CD4-positive, alpha-beta memory T cell (primary cell): Measurements from ENCODE around the gene LAMA3. TPM values are rescaled to one million over a fixed set of nuclear protein-coding genes. Genes with fewer than 3 reads are reported as not detected.

ENCODE experiments used
- CTCF ChIA-PET: fragments of 350-600 bp; sonication (Branson Sonifier 250); formaldehyde crosslinking; loops from one replicate; lab custom pipeline; 2021; ENCODE audit warnings: inconsistent platforms; ENCODE audit not compliant: partially characterized antibody; lab: Charles Lee
- POLR2A ChIA-PET: fragments of 350-600 bp; sonication (Branson Sonifier 250); formaldehyde crosslinking; loops from one replicate; lab custom pipeline; 2021; ENCODE audit not compliant: partially characterized antibody; lab: Charles Lee
- DNase-seq, 5 donors: peaks; one replicate each; pipeline versions ENCODE4 v3.0.0 to v3.0.0-alpha.2; 2020 to 2022; ENCODE audit warnings: mixed read lengths in 1 of 5
- H3K27ac ChIP-seq: one replicate; pipeline ENCODE4 v1.7.0; 2013; ENCODE audit warnings: low read depth, low read length
- H3K27me3 ChIP-seq: 2 replicates; pipeline ENCODE4 v1.7.0; 2013; ENCODE audit warnings: mild to moderate bottlenecking, low read length, moderate library complexity; ENCODE audit not compliant: insufficient read depth
- H3K36me3 ChIP-seq: 2 replicates; pipeline ENCODE4 v1.7.0; 2013; ENCODE audit warnings: mild to moderate bottlenecking, low read length, moderate library complexity; ENCODE audit not compliant: insufficient read depth
- H3K4me1 ChIP-seq: 2 replicates; pipeline ENCODE4 v1.7.0; 2013; ENCODE audit warnings: mild to moderate bottlenecking, low read length, moderate library complexity; ENCODE audit not compliant: insufficient read depth
- H3K4me3 ChIP-seq, 2 donors: one replicate each; pipeline ENCODE4 v1.7.0; 2013; ENCODE audit warnings: low read length in 2 of 2, mild to moderate bottlenecking in 1 of 2
- H3K9me3 ChIP-seq, 2 donors: one replicate each; pipeline ENCODE4 v1.7.0; 2013; ENCODE audit warnings: low read length in 2 of 2, control low read depth in 1 of 2; ENCODE audit not compliant: control insufficient read depth in 1 of 2
- H3K27ac Mint-ChIP-seq, 7 donors: one replicate each; pipeline ENCODE4 v1.8.0; 2020 to 2021; ENCODE audit warnings: mixed read lengths in 7 of 7, mild to moderate bottlenecking in 6 of 7, inconsistent platforms in 3 of 7, moderate library complexity in 3 of 7
- H3K27me3 Mint-ChIP-seq, 2 donors: one replicate each; pipeline ENCODE4 v1.8.0; 2020 to 2021; ENCODE audit warnings: mixed read lengths in 2 of 2
- H3K36me3 Mint-ChIP-seq, 2 donors: one replicate each; pipeline ENCODE4 v1.8.0; 2020 to 2021; ENCODE audit warnings: mixed read lengths in 2 of 2, inconsistent platforms in 1 of 2, mild to moderate bottlenecking in 1 of 2
- H3K4me1 Mint-ChIP-seq, 4 donors: one replicate each; pipeline ENCODE4 v1.8.0; 2020 to 2021; ENCODE audit warnings: mixed read lengths in 4 of 4, mild to moderate bottlenecking in 1 of 4
- H3K4me3 Mint-ChIP-seq, 8 donors: one replicate each; pipeline ENCODE4 v1.8.0; 2020 to 2021; ENCODE audit warnings: mixed read lengths in 8 of 8, mild to moderate bottlenecking in 7 of 8, moderate library complexity in 6 of 8, inconsistent platforms in 3 of 8
- H3K9me3 Mint-ChIP-seq, 8 donors: one replicate each; pipeline ENCODE4 v1.8.0; 2020 to 2021; ENCODE audit warnings: mixed read lengths in 8 of 8, mild to moderate bottlenecking in 5 of 8, inconsistent platforms in 3 of 8, moderate library complexity in 1 of 8
- intact Hi-C: fragments of 100-400 bp; cut with micrococcal nuclease; formaldehyde crosslinking; loops from one replicate; pipeline ENCODE4 v1.15.1; 2023
- polyA plus RNA-seq, 2 donors: library from polyadenylated mRNA; unstranded; fragments of 300-500 nt; fragmentation: Illumina TruSeq; gene quantifications; one replicate each; pipeline ENCODE4 v1.2.3, GENCODE V29; 2021
- total RNA-seq, 2 experiments: library from RNA; stranded (reverse); gene quantifications; one replicate each; pipeline ENCODE4 v1.2.3, GENCODE V29; 2021

Gene LAMA3
- total and polyA plus RNA-seq, 4 experiments from 2014 or later = not detected

DNA sequence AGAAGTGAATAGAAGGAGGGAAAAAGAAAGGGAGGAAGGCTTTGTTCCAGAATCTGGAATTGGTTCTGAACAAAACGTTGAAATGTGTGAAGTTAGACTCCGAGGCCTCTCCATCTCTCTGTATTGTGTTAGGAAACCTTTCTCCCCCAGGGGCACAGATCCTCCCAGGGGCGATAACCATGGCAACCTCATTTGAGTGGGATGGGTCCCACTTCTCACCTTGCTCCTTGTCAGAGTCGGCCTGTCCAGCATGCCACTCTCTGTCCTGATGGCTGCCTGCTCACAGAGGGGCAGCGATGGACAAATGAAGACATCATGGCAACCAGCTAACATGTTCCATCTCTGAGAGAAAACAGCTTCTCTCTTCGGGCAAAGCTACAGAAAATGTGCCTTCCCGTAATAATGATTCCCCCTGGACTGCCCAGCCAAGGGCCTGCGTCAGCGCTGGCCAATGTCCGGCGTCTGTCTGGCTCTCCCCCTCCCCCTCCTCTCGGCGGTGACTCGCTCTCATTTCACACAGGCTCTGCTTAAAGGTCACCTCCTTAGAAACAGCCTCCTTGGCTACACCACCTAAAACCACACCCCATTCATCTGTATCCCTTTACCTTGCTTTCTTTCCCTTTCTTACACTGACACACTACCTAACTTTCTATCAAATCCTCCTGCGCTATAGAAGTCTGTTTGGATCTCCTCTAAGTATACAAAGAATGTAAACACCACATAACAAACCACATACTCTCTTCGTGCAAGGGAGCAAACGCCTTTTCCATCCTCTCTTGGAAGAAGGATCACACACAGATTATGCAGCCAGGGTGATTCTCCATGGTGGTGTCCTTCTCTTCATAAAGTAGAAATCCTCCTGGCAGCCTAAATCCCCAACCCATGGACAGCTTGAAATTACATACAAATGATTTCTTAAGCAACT, 293.2 kb downstream of the LAMA3 start:
- Histone ChIP-seq H3K4me1 (peaks cover 35% of the 10 kb centered on the region), H3K4me3 (no peak overlapping the region), H3K36me3 (no peaks in the 10 kb centered on the region), H3K27me3 (no peaks in the 10 kb centered on the region), H3K9me3 (no peaks in the 10 kb centered on the region), H3K27ac (no peak overlapping the region)
- H3K9me3 Mint-ChIP-seq = peaks cover 0 to 7% (median under 1%) of the 10 kb centered on the region in 8 donors
- ChIA-PET POLR2A (interaction anchor here (1.4 to 18.4 kb wide), 5 partner anchors 11 to 30 kb away, joined by 4 to 241 read pairs (median 7); partner anchors contain the start of gene TTC39C), CTCF (no interaction called here)
- H3K4me1 Mint-ChIP-seq = peaks cover 30 to 65% (median 50%) of the 10 kb centered on the region in 4 donors
- H3K4me3 Mint-ChIP-seq = peak overlapping the region in 4 of 8 donors; percentile 4 to 47 (median 14)
- no peak for DNase-seq
- H3K27ac Mint-ChIP-seq = peak overlapping the region in 5 of 7 donors; percentile 2 to 89 (median 74)
- H3K36me3 Mint-ChIP-seq = peaks cover 8 to 17% of the 10 kb centered on the region in 2 donors
- no peaks in the 10 kb centered on the region for H3K27me3 Mint-ChIP-seq
- intact Hi-C loops = no loop called here

DNA sequence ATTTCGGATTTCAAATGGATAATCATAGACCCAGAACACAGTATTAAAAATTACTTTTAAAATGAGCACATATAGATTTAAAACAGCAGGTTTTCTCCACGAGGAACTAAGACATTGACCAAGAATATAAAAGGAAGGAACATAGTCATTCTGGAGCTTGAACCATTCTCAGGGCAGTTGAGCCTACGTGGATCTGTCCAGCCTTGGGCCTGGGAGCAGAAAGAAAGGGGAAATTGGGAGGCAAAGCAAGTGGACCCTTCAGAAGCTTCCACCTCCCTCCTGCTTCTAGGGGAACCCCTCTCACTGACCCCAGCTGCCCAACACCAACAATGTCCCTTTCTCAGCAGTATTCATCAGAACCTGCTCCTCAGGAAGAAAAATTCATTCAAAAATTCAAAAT, 293.9 kb downstream of the LAMA3 start:
- peaks cover 26 to 64% (median 48%) of the 10 kb centered on the region in 4 donors for H3K4me1 Mint-ChIP-seq
- no peaks in the 10 kb centered on the region for H3K36me3 ChIP-seq
- H3K9me3 ChIP-seq = no peaks in the 10 kb centered on the region
- no peak overlapping the region for H3K4me3 Mint-ChIP-seq
- no peaks in the 10 kb centered on the region for H3K27me3 ChIP-seq
- peaks cover 0 to 3% (median under 1%) of the 10 kb centered on the region in 8 donors for H3K9me3 Mint-ChIP-seq
- intact Hi-C loops = no loop called here
- CTCF ChIA-PET = interaction anchor here (1.1 kb wide), 1 partner anchor 8 kb away, joined by 3 read pairs; no protein-coding TSS in a partner anchor
- H3K4me1 ChIP-seq = peaks cover 34% of the 10 kb centered on the region
- no peak for DNase-seq
- peak overlapping the region in 1 of 7 donors; percentile 74 for H3K27ac Mint-ChIP-seq
- no peaks in the 10 kb centered on the region for H3K27me3 Mint-ChIP-seq
- POLR2A ChIA-PET = interaction anchor here (1.0 to 18.4 kb wide), 5 partner anchors 10 to 29 kb away, joined by 3 to 241 read pairs (median 6); partner anchors contain the start of gene TTC39C
- H3K4me3 ChIP-seq = no peak overlapping the region
- H3K27ac ChIP-seq = no peak overlapping the region
- peaks cover 8 to 20% of the 10 kb centered on the region in 2 donors for H3K36me3 Mint-ChIP-seq

DNA sequence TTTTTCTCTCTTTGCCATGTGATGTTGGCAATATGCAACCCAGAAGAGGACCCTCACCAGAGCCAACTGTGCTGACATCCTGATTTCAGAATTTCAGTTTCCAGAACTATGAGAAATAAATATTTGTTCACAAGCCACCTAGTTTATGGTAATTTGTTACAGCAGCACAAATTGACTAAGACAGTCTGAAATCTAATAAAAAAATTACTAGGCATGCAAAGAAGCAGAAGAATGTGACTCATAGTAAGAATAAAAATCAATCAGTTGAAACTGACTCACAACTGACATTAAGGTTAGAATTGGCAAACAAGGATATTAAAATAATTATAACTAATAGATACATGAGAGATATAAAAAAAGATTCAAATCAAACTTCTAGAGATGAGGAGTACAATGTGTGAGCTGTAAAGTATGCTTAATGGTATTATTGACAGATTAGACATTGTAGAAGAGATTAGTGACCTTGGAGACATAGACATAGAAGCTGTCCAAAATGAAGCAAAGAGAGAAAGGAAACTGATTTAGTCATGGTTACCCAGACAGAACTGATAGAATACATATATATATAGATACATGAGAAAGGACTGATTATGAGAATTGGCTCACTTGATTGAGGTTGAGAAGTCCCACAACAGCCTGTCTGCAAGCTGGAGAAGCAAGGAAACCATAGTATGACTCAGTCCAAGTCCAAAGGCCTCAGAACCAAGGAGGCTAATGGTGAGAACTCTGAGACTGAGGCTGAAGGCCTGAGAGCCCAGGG, 297.5 kb downstream of the LAMA3 start:
- H3K9me3 ChIP-seq = no peaks in the 10 kb centered on the region
- H3K27ac Mint-ChIP-seq = peak overlapping the region in 6 of 7 donors; percentile 16 to 82 (median 48)
- no peaks in the 10 kb centered on the region for H3K36me3 ChIP-seq
- H3K4me3 Mint-ChIP-seq = peak overlapping the region in 3 of 8 donors; percentile 10 to 68 (median 66)
- no peak for DNase-seq
- no peaks in the 10 kb centered on the region for H3K27me3 ChIP-seq
- H3K4me1 Mint-ChIP-seq = peaks cover 35 to 74% (median 54%) of the 10 kb centered on the region in 4 donors
- H3K27me3 Mint-ChIP-seq = no peaks in the 10 kb centered on the region
- no peak overlapping the region for H3K4me3 ChIP-seq
- peaks cover 9 to 26% of the 10 kb centered on the region in 2 donors for H3K36me3 Mint-ChIP-seq
- H3K27ac ChIP-seq = no peak overlapping the region
- intact Hi-C loops = no loop called here
- ChIA-PET CTCF (interaction anchor here (1.2 kb wide), 1 partner anchor 12 kb away, joined by 3 read pairs; no protein-coding TSS in a partner anchor), POLR2A (interaction anchor here (1.2 to 2.0 kb wide), 6 partner anchors 9 to 67 kb away, joined by 4 to 12 read pairs (median 4); no protein-coding TSS in a partner anchor)
- peaks cover 48% of the 10 kb centered on the region for H3K4me1 ChIP-seq
- H3K9me3 Mint-ChIP-seq = peaks cover 0 to 3% (median 0%) of the 10 kb centered on the region in 8 donors

DNA sequence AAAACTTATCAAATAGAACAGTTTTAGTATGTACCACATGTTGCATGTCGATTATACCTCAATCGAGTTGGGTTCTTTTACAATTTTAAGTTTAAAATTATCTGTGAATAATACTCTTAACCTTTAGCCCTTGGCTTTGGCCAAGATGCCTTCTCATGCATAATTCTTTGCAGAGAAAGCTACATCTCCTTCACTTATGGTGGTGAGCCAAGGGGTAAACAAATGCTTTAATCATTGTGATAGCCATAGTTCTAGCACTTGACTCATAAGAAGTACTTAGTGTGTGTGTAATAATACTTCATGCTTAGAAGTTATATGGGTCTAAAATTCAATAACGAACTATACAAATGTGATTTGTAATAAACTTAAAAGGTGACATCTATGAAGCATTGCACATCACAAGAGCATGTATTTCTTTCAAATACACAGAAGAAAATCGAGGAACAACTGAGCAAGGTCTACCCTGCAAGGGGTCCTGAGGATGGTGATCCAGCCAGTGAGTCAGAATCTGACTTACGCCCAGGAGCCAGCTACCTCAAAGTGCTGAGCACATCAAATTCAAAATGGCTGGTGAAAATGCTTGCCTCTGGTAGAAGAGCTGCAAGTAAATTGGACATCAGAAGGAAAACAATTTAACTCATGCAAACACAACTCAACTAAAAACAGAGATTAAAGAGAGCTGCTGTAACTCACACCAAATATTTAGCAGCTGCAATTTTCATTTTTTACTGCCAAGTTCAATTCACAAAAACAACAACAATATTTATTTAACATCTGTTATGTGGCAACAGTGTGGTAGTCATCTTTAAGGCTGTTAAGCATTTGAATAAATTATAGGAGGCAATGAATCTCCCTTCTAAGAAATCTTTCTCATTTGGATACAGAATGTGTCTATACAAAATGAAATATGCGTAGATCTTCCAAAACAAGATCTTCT, 301.5 kb downstream of the LAMA3 start:
- DNase-seq = no peak
- ChIA-PET POLR2A (interaction anchor here (1.6 to 7.6 kb wide), 5 partner anchors 9 to 72 kb away, joined by 5 to 155 read pairs (median 99); partner anchors contain the start of gene TTC39C), CTCF (interaction anchor here (1.0 to 1.6 kb wide), 9 partner anchors 9 to 129 kb away, joined by 3 to 9 read pairs (median 4); no protein-coding TSS in a partner anchor)
- peaks cover 82% of the 10 kb centered on the region for H3K4me1 ChIP-seq
- no peaks in the 10 kb centered on the region for H3K36me3 ChIP-seq
- Mint-ChIP-seq H3K36me3 (peaks cover 20 to 24% of the 10 kb centered on the region in 2 donors), H3K27ac (peak overlapping the region; percentile 86 to 100 (median 97)), H3K9me3 (peaks cover 0 to 2% (median 0%) of the 10 kb centered on the region in 8 donors), H3K4me1 (peaks cover 46 to 88% (median 66%) of the 10 kb centered on the region in 4 donors), H3K27me3 (no peaks in the 10 kb centered on the region), H3K4me3 (peak overlapping the region in 6 of 8 donors; percentile 49 to 83 (median 71))
- peak overlapping the region; percentile 56 for H3K27ac ChIP-seq
- H3K4me3 ChIP-seq = no peak overlapping the region
- H3K27me3 ChIP-seq = no peaks in the 10 kb centered on the region
- intact Hi-C loops = no loop called here
- no peaks in the 10 kb centered on the region for H3K9me3 ChIP-seq

DNA sequence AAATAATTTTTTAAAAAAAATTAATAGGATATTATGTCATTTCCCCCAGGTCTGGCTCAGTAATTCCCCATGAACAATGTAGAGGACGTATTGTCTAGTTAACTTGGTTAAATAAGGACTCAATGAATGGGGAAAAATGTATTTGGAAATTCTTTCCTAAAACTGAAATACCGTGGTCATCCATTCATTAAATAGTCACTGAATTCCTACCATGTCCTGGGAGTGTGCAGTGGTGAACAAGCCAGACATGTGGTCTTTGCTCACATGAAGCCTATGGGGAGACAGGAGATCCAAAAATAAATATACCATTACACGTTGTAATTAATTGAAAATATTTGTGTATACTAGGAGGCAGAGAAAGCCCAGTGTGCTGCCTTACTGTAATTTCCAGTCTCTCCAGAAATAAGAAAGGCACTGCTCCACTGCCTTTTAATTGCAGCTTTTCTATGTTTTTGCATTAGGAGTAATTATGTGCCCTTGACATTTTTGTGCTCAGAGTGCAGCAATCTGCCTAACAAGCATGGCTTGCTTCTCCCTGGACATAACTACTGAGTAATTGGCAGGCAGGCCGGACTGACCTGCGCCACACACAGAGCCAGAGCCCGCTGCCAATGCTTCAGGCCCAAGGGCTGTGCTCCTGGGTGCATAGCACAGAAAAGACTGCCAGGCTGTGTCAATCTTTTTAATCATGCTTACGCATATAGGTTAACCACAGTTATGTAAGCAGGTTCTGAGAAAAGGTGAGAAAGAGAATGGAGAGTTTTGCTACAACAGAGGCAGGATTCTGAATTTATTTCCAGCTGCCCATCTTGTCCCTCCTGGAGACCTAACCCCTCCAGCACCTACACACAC, 303.1 kb downstream of the LAMA3 start:
- CTCF ChIA-PET = interaction anchor here (1.0 to 2.9 kb wide), 11 partner anchors 9 to 73 kb away, joined by 3 to 14 read pairs (median 7); no protein-coding TSS in a partner anchor
- Mint-ChIP-seq H3K27ac (peak overlapping the region; percentile 86 to 100 (median 99)), H3K4me1 (peaks cover 45 to 88% (median 66%) of the 10 kb centered on the region in 4 donors), H3K4me3 (peak overlapping the region; percentile 85 to 96 (median 92)), H3K27me3 (no peaks in the 10 kb centered on the region), H3K36me3 (peaks cover 13 to 21% of the 10 kb centered on the region in 2 donors), H3K9me3 (peaks cover 0 to 2% (median 0%) of the 10 kb centered on the region in 8 donors)
- peak overlapping the region; percentile 78 for H3K27ac ChIP-seq
- no peaks in the 10 kb centered on the region for H3K9me3 ChIP-seq
- H3K4me3 ChIP-seq = peak overlapping the region; percentile 38 to 70
- intact Hi-C loops = loop anchor here (1.0 kb wide), 3 partner anchors 9 to 24 kb away; no protein-coding TSS in a partner anchor
- peaks cover 95% of the 10 kb centered on the region for H3K4me1 ChIP-seq
- peak; percentile 82 to 87 (median 84) for DNase-seq
- peaks cover 5% of the 10 kb centered on the region for H3K36me3 ChIP-seq
- no peaks in the 10 kb centered on the region for H3K27me3 ChIP-seq
- POLR2A ChIA-PET = interaction anchor here (0.9 to 7.6 kb wide), 14 partner anchors 10 to 121 kb away, joined by 3 to 155 read pairs (median 6); partner anchors contain the start of gene TTC39C
